T-cell (primary cell): ENCODE results near the gene PFKFB3. TPM values are rescaled to one million over a fixed set of nuclear protein-coding genes. Genes with fewer than 3 reads are reported as not detected.

Experiments used
- ATAC-seq, 4 experiments: fragments of 200-7000 bp in 3 of 4; fragments of 150-1000 bp in 1 of 4; cut with Tn5 transposase; replicated peaks in 1 of 4; 1 replicate in 3 of 4; 2 replicates in 1 of 4; pipeline ENCODE4 v1.10.0; 2021; ENCODE audit warnings: moderate library complexity in 3 of 4, mild to moderate bottlenecking in 2 of 4, moderate number of reproducible peaks in 1 of 4
- CTCF ChIA-PET, 2 donors: fragments of 300-600 bp; sonication (Branson Sonifier 250); formaldehyde crosslinking; loops; one replicate each; lab custom pipeline; 2022; ENCODE audit warnings: antibody characterized with exemption in 2 of 2; lab: Charles Lee
- POLR2A ChIA-PET, 2 donors: fragments of 300-600 bp; sonication (Branson Sonifier 250); formaldehyde crosslinking; loops; one replicate each; lab custom pipeline; 2022; ENCODE audit warnings: antibody characterized with exemption in 2 of 2; lab: Charles Lee
- DNase-seq, 35 experiments: peaks; one replicate each; pipeline versions ENCODE4 v3.0.0 to v3.0.0-alpha.2; 2013 to 2023
- H3K27ac ChIP-seq: one replicate; pipeline ENCODE4 v1.5.1; 2013; ENCODE audit warnings: low read length
- H3K27me3 ChIP-seq, 2 experiments: replicated peaks in 1 of 2; 1 replicate in 1 of 2; 2 replicates in 1 of 2; pipeline versions ENCODE4 v1.6.1 to v1.7.0; 2013; ENCODE audit warnings: low read length in 1 of 2, mixed read lengths in 1 of 2; ENCODE audit not compliant: control insufficient read depth in 2 of 2, insufficient read depth in 2 of 2; ENCODE audit errors: extremely low read depth in 1 of 2
- H3K36me3 ChIP-seq, 2 donors: 1 replicate in 1 of 2; 2 replicates in 1 of 2; pipeline versions ENCODE4 v1.6.1 to v1.7.0; 2013; ENCODE audit warnings: low read length in 1 of 2; ENCODE audit not compliant: control insufficient read depth in 2 of 2, insufficient read depth in 1 of 2; ENCODE audit errors: extremely low read depth in 1 of 2
- H3K4me1 ChIP-seq, 2 experiments: 1 replicate in 1 of 2; 2 replicates in 1 of 2; pipeline versions ENCODE4 v1.6.1 to v1.7.0; 2013; ENCODE audit warnings: low read length in 2 of 2, mixed read lengths in 1 of 2; ENCODE audit not compliant: insufficient read depth in 2 of 2, control insufficient read depth in 1 of 2; ENCODE audit errors: extremely low read depth in 1 of 2
- H3K4me3 ChIP-seq, 2 donors: 1 replicate in 1 of 2; 2 replicates in 1 of 2; pipeline versions ENCODE4 v1.5.1 to v1.7.0; 2013; ENCODE audit warnings: mild to moderate bottlenecking in 2 of 2, low read length in 1 of 2, moderate library complexity in 1 of 2; ENCODE audit not compliant: control insufficient read depth in 1 of 2; ENCODE audit errors: extremely low read depth in 1 of 2
- H3K9me3 ChIP-seq: 2 replicates; pipeline ENCODE4 v1.7.0; 2013
- H3K27ac Mint-ChIP-seq, 2 donors: one replicate each; pipeline ENCODE4 v1.8.0; 2020 to 2021; ENCODE audit warnings: mild to moderate bottlenecking in 2 of 2, mixed read lengths in 2 of 2
- H3K27me3 Mint-ChIP-seq, 2 donors: one replicate each; pipeline ENCODE4 v1.8.0; 2021 to 2022; ENCODE audit warnings: mixed read lengths in 2 of 2
- H3K36me3 Mint-ChIP-seq: one replicate; pipeline ENCODE4 v1.8.0; 2021; ENCODE audit warnings: mixed read lengths
- H3K4me1 Mint-ChIP-seq, 3 donors: one replicate each; pipeline ENCODE4 v1.8.0; 2020 to 2022; ENCODE audit warnings: mixed read lengths in 3 of 3, mild to moderate bottlenecking in 1 of 3
- H3K4me3 Mint-ChIP-seq, 3 donors: one replicate each; pipeline ENCODE4 v1.8.0; 2020 to 2022; ENCODE audit warnings: mild to moderate bottlenecking in 3 of 3, mixed read lengths in 3 of 3, moderate library complexity in 3 of 3
- H3K9me3 Mint-ChIP-seq, 3 donors: one replicate each; pipeline ENCODE4 v1.8.0; 2020 to 2022; ENCODE audit warnings: mixed read lengths in 3 of 3
- WGBS: methylation state at CpG from one replicate; pipeline ENCODE4 v1.1.5; 2013; ENCODE audit warnings: missing lambda C conversion rate; ENCODE audit not compliant: insufficient coverage; 5-methylcytosine and 5-hydroxymethylcytosine counted together
- total RNA-seq, 35 experiments: library from RNA in 6 of 35; stranded (reverse) in 6 of 35; fragments of 120-200 nt in 1 of 35; gene quantifications; one replicate each; pipeline versions ENCODE4 v1.2.1 to v1.2.4 and lab custom pipeline; 2013 to 2026

Gene PFKFB3
- total RNA-seq, 5 donors from 2014 or later (not counting 1 experiment from before 2014, with no cell fraction given) = 48.7 to 99.2 (median 93.9) TPM

- Histone ChIP-seq H3K4me3 (no peak overlapping the region), H3K27ac (no peak overlapping the region), H3K36me3 (peaks cover 0 to 3% of the 10 kb centered on the region in 2 donors), H3K4me1 (peaks cover 0 to 14% of the 10 kb centered on the region in 2 experiments), H3K27me3 (no peaks in the 10 kb centered on the region), H3K9me3 (no peaks in the 10 kb centered on the region)
- peaks cover 22 to 36% (median 33%) of the 10 kb centered on the region in 3 donors for H3K4me1 Mint-ChIP-seq
- no peaks in the 10 kb centered on the region for H3K9me3 Mint-ChIP-seq
- ChIA-PET CTCF (no interaction called here), POLR2A (no interaction called here)
- no peak overlapping the region for H3K4me3 Mint-ChIP-seq
- DNase-seq (no peak), ATAC-seq (no peak)
- H3K36me3 Mint-ChIP-seq = no peaks in the 10 kb centered on the region
- 100% methylated on average over 1 of the region's 4 CpGs for WGBS
- H3K27ac Mint-ChIP-seq = peak overlapping the region in 1 of 2 donors; percentile 49
- no peaks in the 10 kb centered on the region for H3K27me3 Mint-ChIP-seq
Observed at GRCh38 chr10:6180480-6181110, 22.1 kb upstream of the PFKFB3 start.

GRCh38 chr10:6181249-6181648 lies 21.5 kb upstream of the PFKFB3 start:
- 97% methylated on average over 6 of the region's 6 CpGs for WGBS
- Histone ChIP-seq H3K27ac (no peak overlapping the region), H3K36me3 (no peaks in the 10 kb centered on the region), H3K4me3 (no peak overlapping the region), H3K4me1 (peaks cover 0 to 12% of the 10 kb centered on the region in 2 experiments), H3K9me3 (no peaks in the 10 kb centered on the region), H3K27me3 (no peaks in the 10 kb centered on the region)
- Mint-ChIP-seq H3K27ac (no peak overlapping the region), H3K36me3 (no peaks in the 10 kb centered on the region), H3K27me3 (no peaks in the 10 kb centered on the region), H3K4me1 (peaks cover 18 to 33% (median 29%) of the 10 kb centered on the region in 3 donors), H3K4me3 (no peak overlapping the region), H3K9me3 (no peaks in the 10 kb centered on the region)
- ChIA-PET CTCF (no interaction called here), POLR2A (no interaction called here)
- DNase-seq (no peak), ATAC-seq (no peak)

- Mint-ChIP-seq H3K4me3 (no peak overlapping the region), H3K27me3 (no peaks in the 10 kb centered on the region), H3K27ac (no peak overlapping the region), H3K36me3 (no peaks in the 10 kb centered on the region), H3K9me3 (no peaks in the 10 kb centered on the region), H3K4me1 (peaks cover 8 to 32% (median 24%) of the 10 kb centered on the region in 3 donors)
- ChIA-PET POLR2A (no interaction called here), CTCF (no interaction called here)
- WGBS = 94% methylated on average over 11 of the region's 16 CpGs
- Histone ChIP-seq H3K4me3 (no peak overlapping the region), H3K36me3 (no peaks in the 10 kb centered on the region), H3K27ac (no peak overlapping the region), H3K9me3 (no peaks in the 10 kb centered on the region), H3K27me3 (no peaks in the 10 kb centered on the region), H3K4me1 (peaks cover 0 to 5% of the 10 kb centered on the region in 2 experiments)
- ATAC-seq (no peak), DNase-seq (no peak)
Observed at GRCh38 chr10:6182454-6183098, 20.2 kb upstream of the PFKFB3 start.

GRCh38 chr10:6185039-6185716 lies 17.6 kb upstream of the PFKFB3 start:
- H3K4me1 Mint-ChIP-seq = peaks cover 7 to 36% (median 29%) of the 10 kb centered on the region in 3 donors
- H3K4me3 Mint-ChIP-seq = peak overlapping the region in 1 of 3 donors; percentile 1
- WGBS = 75% methylated on average over 12 of the region's 18 CpGs
- no peaks in the 10 kb centered on the region for H3K4me1 ChIP-seq
- no peaks in the 10 kb centered on the region for H3K27me3 ChIP-seq
- peaks cover 1% of the 10 kb centered on the region for H3K36me3 Mint-ChIP-seq
- H3K27ac Mint-ChIP-seq = no peak overlapping the region
- H3K9me3 ChIP-seq = no peaks in the 10 kb centered on the region
- no peak overlapping the region for H3K27ac ChIP-seq
- H3K9me3 Mint-ChIP-seq = no peaks in the 10 kb centered on the region
- ChIA-PET CTCF (no interaction called here), POLR2A (no interaction called here)
- DNase-seq (no peak), ATAC-seq (no peak)
- no peaks in the 10 kb centered on the region for H3K27me3 Mint-ChIP-seq
- H3K4me3 ChIP-seq = no peak overlapping the region
- H3K36me3 ChIP-seq = no peaks in the 10 kb centered on the region

- H3K4me3 Mint-ChIP-seq = no peak overlapping the region
- Histone ChIP-seq H3K9me3 (no peaks in the 10 kb centered on the region), H3K4me1 (no peaks in the 10 kb centered on the region), H3K27me3 (no peaks in the 10 kb centered on the region), H3K4me3 (no peak overlapping the region), H3K36me3 (no peaks in the 10 kb centered on the region), H3K27ac (no peak overlapping the region)
- H3K4me1 Mint-ChIP-seq = peaks cover 17 to 49% (median 35%) of the 10 kb centered on the region in 3 donors
- CTCF ChIA-PET = interaction anchor here in 1 of 2 donors (1.1 kb wide), 1 partner anchor 16 kb away, joined by 3 read pairs; the partner anchor contains the start of gene PFKFB3
- POLR2A ChIA-PET = interaction anchor here in 1 of 2 donors (0.6 kb wide), 1 partner anchor 15 kb away, joined by 4 read pairs; no protein-coding TSS in a partner anchor
- no peak for DNase-seq
- H3K27me3 Mint-ChIP-seq = no peaks in the 10 kb centered on the region
- H3K9me3 Mint-ChIP-seq = no peaks in the 10 kb centered on the region
- ATAC-seq = no peak
- WGBS = 75% methylated on average over 8 of the region's 9 CpGs
- no peak overlapping the region for H3K27ac Mint-ChIP-seq
- H3K36me3 Mint-ChIP-seq = peaks cover 6% of the 10 kb centered on the region
Observed at GRCh38 chr10:6186894-6187256, 15.9 kb upstream of the PFKFB3 start.

- Histone ChIP-seq H3K36me3 (no peaks in the 10 kb centered on the region), H3K4me1 (no peaks in the 10 kb centered on the region), H3K27ac (no peak overlapping the region), H3K27me3 (no peaks in the 10 kb centered on the region), H3K4me3 (no peak overlapping the region), H3K9me3 (no peaks in the 10 kb centered on the region)
- DNase-seq = no peak
- 60% methylated on average over 1 of the region's 6 CpGs for WGBS
- Mint-ChIP-seq H3K27ac (no peak overlapping the region), H3K4me3 (no peak overlapping the region), H3K9me3 (no peaks in the 10 kb centered on the region), H3K4me1 (peaks cover 19 to 51% (median 35%) of the 10 kb centered on the region in 3 donors), H3K36me3 (peaks cover 7% of the 10 kb centered on the region), H3K27me3 (no peaks in the 10 kb centered on the region)
- ChIA-PET CTCF (interaction anchor here in 1 of 2 donors (1.1 kb wide), 1 partner anchor 15 kb away, joined by 3 read pairs; the partner anchor contains the start of gene PFKFB3), POLR2A (interaction anchor here in 1 of 2 donors (0.6 kb wide), 1 partner anchor 16 kb away, joined by 4 read pairs; no protein-coding TSS in a partner anchor)
- ATAC-seq = no peak
Observed at GRCh38 chr10:6187278-6187677, 15.5 kb upstream of the PFKFB3 start.
